ENCODE data around the gene ADGRG3. TPM values are rescaled to one million over a fixed set of nuclear protein-coding genes. Genes with fewer than 3 reads are reported as not detected.

ADGRG3 gene
- total and polyA plus RNA-seq, 2 of the 13 experiments (the other 11 are each of a cell fraction or from before 2014, with no cell fraction given): 2.7 to 11.8 TPM

DNA sequence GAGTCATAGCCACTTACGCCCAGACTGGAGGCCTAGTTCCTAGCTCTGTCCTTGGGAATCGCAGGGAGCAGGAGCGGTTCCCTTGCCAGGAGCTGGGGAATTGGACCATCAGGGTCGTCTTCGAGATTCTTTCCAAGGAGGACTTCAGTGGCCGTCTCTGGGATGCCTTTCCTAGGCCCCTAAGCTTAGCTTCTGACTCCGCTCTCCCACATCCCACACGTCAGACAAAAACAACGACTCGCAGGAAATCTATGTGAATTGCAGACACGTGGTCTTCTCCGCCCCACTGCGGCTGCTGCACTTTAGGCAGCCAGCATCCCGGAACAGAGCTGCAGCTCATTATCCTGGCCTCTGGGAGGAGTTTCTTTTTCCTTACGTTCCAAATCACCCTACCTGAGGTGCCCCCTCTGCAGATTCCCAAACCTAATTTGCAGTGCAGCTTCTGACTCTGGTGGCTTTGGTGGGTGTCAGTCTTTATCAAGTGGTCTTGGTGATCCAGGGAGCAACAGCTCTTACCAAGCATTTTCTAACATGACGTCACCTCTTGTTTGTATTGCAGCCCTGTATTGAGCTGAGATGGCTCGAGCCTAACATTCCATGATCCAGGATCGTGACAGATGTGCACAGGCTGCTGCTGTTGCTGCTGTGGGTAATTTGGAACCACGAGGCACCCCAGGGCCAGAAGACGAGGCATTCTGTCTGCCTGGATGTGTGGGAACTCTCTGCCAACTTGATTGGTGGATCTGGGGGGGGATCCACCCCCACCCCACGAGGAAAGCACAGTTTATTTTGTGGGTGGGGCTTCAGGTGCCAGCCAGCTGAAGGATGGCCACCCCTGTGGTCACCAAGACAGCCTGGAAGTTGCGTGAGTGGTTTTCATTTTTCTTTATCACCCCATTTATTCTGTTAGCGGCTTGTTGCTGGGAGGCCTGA, 68.6 kb downstream of the ADGRG3 start (continued):
- no peak for TF ChIP-seq ATF5 (CRISPR knock-in tag; IDR thresholded peaks at IDR 0.05; ENCODE audit: low read depth)
- peak; percentile 79; the same call in 1 of the 2 replicates for TF ChIP-seq ZNF263 (CRISPR knock-in tag; IDR thresholded peaks at IDR 0.05)
- TF ChIP-seq PBX2 (CRISPR knock-in tag; IDR thresholded peaks at IDR 0.05): no peak
- TF ChIP-seq TOE1 (CRISPR knock-in tag; IDR thresholded peaks at IDR 0.05): no peak
- TF ChIP-seq DRAP1 (CRISPR knock-in tag; IDR thresholded peaks at IDR 0.05): no peak
- 0 out of 2 replicates have a peak, but pooled peaks have one; percentile 55 for TF ChIP-seq ZBTB7B (CRISPR knock-in tag; IDR thresholded peaks at IDR 0.05)
- peak; percentile 40 for TF ChIP-seq CBX1 (IDR thresholded peaks at IDR 0.05; ENCODE audit: low read depth)
- no peak for TF ChIP-seq KLF12 (CRISPR knock-in tag; IDR thresholded peaks at IDR 0.05; ENCODE audit: borderline replicate concordance)
- no peak for TF ChIP-seq ATAD3A (CRISPR knock-in tag; IDR thresholded peaks at IDR 0.05)
- TF ChIP-seq ZBTB8A (CRISPR knock-in tag; IDR thresholded peaks at IDR 0.05; ENCODE audit: borderline replicate concordance, low read depth): no peak
- TF ChIP-seq MTF2 (CRISPR knock-in tag; IDR thresholded peaks at IDR 0.05; ENCODE audit: borderline replicate concordance): no peak
- TF ChIP-seq ZFYVE20 (CRISPR knock-in tag; IDR thresholded peaks at IDR 0.05; ENCODE audit: borderline replicate concordance, low read depth): no peak
- TF ChIP-seq, protein P1, sequence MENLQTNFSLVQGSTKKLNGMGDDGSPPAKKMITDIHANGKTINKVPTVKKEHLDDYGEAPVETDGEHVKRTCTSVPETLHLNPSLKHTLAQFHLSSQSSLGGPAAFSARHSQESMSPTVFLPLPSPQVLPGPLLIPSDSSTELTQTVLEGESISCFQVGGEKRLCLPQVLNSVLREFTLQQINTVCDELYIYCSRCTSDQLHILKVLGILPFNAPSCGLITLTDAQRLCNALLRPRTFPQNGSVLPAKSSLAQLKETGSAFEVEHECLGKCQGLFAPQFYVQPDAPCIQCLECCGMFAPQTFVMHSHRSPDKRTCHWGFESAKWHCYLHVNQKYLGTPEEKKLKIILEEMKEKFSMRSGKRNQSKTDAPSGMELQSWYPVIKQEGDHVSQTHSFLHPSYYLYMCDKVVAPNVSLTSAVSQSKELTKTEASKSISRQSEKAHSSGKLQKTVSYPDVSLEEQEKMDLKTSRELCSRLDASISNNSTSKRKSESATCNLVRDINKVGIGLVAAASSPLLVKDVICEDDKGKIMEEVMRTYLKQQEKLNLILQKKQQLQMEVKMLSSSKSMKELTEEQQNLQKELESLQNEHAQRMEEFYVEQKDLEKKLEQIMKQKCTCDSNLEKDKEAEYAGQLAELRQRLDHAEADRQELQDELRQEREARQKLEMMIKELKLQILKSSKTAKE (CRISPR knock-in tag; IDR thresholded peaks at IDR 0.05; ENCODE audit: borderline replicate concordance): no peak
- TF ChIP-seq, protein P2, sequence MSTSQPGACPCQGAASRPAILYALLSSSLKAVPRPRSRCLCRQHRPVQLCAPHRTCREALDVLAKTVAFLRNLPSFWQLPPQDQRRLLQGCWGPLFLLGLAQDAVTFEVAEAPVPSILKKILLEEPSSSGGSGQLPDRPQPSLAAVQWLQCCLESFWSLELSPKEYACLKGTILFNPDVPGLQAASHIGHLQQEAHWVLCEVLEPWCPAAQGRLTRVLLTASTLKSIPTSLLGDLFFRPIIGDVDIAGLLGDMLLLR (CRISPR knock-in tag; IDR thresholded peaks at IDR 0.05): peak; percentile 91; the same call in 1 of the 2 replicates
- no peak for TF ChIP-seq ZNF3 (CRISPR knock-in tag; IDR thresholded peaks at IDR 0.05)
- TF ChIP-seq GATAD2A (CRISPR knock-in tag; IDR thresholded peaks at IDR 0.05): peak; percentile 32
- peak; percentile 52 for TF ChIP-seq STAG1 (CRISPR knock-in tag; IDR thresholded peaks at IDR 0.05)
- TF ChIP-seq ZNF660 (CRISPR knock-in tag; IDR thresholded peaks at IDR 0.05; ENCODE audit: borderline replicate concordance, low read depth): no peak
- TF ChIP-seq, protein P3, sequence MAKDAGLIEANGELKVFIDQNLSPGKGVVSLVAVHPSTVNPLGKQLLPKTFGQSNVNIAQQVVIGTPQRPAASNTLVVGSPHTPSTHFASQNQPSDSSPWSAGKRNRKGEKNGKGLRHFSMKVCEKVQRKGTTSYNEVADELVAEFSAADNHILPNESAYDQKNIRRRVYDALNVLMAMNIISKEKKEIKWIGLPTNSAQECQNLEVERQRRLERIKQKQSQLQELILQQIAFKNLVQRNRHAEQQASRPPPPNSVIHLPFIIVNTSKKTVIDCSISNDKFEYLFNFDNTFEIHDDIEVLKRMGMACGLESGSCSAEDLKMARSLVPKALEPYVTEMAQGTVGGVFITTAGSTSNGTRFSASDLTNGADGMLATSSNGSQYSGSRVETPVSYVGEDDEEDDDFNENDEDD (CRISPR knock-in tag; IDR thresholded peaks at IDR 0.05; ENCODE audit: borderline replicate concordance): no peak; the same call in 1 of the 2 replicates
- 0 out of 2 replicates have a peak, but pooled peaks have one; percentile 4 for TF ChIP-seq TEAD2 (CRISPR knock-in tag; IDR thresholded peaks at IDR 0.05)
- TF ChIP-seq CREB3 (CRISPR knock-in tag; IDR thresholded peaks at IDR 0.05): no peak
- no peak for TF ChIP-seq ZNF101 (CRISPR knock-in tag; IDR thresholded peaks at IDR 0.05; ENCODE audit: borderline replicate concordance, low read depth)

Measured in HepG2 (cell line).